ENCODE results near the gene INSYN2A.

INSYN2A gene, protein sequence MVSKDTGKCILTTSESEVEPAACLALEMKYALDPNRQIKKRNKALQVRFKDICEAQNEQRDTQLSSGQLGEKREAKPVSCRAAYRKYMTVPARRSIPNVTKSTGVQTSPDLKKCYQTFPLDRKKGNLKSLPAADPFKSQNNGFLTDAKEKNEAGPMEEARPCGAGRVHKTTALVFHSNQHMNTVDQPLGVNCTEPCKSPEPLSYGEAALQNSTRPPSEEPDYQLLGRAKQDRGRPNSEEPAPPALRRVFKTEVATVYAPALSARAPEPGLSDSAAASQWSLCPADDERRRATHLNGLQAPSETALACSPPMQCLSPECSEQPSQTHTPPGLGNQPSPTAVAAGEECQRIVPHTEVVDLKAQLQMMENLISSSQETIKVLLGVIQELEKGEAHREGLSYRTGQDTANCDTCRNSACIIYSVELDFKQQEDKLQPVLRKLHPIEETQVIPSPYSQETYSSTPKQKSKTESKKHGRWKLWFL

DNA sequence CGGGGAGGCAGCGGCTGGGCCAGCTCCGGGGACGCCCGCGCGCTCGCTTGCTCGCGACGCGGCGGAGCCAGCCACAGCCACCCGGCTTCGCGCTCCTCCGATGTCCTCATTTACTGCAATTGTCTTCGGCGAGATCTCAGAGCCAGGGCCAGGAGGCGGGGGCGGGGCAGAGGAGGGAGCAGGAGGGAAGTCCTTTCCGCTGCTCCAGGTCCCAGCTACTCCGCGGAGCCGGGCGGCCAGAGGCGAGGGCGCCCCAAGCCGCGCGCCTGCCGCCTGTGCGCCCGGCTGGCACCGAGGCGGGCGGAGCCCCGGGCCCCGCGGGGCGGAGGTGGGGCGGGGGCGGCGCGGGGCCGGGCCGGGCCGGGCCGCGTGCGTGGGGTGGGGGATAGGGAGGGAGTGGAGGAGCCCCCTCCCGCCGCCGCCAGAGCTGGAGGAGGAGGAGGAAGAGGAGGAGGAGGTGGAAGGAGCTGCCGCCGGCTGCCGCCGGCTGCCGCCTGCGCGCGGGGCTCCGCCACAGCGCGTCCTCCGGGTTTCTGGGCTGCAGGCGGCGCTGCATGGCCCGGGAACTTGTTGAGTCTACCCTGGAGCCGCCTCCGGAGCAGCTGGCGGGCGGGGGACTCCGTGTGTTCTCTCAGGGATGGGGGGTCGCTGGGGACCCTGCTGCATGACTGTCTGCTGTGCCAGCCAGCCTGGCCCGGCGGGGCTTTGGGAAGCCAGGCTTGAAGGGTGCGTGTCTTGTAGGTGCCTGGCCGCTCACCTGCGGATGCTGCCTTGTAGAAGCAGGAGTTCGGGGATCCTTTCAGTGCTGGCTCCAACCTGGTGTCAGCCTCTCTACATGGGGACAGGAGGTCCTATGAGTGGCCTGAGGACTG is at the start of gene INSYN2A:
INSYN2A (minus strand) TSS at position 310 of the 872 bp plus-strand sequence. CDS start 20,196 bp downstream, outside the sequence.
- H3K4me3 ChIP-seq (ENCODE audit: low read depth, low read length) = peak within 1 kb of the TSS; percentile 54

DNA sequence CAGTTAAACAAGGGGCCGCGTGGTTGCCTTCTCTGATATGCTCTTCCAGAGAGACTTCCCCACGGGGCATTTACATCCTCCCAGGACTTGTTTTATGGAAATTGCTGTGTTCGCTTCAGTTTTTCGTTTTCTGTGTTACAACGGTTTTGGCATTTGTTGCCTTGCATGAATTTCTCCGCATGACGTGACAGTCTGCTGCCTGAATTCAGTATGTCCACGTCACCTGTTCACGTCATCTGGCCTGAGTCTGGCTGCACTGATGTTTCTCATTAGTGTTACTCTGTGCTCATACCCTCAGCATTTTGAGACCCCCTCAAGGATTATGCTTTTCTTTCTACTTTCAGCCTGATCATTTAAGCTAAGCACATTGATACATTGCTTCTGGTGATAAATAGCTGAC is 49.1 kb upstream of the INSYN2A start:
- ChIA-PET POLR2A (no interaction called here), CTCF (interaction anchor here (1.1 kb wide), 1 partner anchor 28 kb away, joined by 3 read pairs; no protein-coding TSS in a partner anchor)
- H3K4me3 ChIP-seq (ENCODE audit: low read depth, low read length) = no peak overlapping the region
- TF ChIP-seq, protein P1, sequence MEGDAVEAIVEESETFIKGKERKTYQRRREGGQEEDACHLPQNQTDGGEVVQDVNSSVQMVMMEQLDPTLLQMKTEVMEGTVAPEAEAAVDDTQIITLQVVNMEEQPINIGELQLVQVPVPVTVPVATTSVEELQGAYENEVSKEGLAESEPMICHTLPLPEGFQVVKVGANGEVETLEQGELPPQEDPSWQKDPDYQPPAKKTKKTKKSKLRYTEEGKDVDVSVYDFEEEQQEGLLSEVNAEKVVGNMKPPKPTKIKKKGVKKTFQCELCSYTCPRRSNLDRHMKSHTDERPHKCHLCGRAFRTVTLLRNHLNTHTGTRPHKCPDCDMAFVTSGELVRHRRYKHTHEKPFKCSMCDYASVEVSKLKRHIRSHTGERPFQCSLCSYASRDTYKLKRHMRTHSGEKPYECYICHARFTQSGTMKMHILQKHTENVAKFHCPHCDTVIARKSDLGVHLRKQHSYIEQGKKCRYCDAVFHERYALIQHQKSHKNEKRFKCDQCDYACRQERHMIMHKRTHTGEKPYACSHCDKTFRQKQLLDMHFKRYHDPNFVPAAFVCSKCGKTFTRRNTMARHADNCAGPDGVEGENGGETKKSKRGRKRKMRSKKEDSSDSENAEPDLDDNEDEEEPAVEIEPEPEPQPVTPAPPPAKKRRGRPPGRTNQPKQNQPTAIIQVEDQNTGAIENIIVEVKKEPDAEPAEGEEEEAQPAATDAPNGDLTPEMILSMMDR (IDR thresholded peaks at IDR 0.05; ENCODE audit: insufficient read depth, low read length, missing control alignments) = no peak
- no peak for DNase-seq (ENCODE audit: low read depth, low spot score)

More for the DNA sequence above, at the start of gene INSYN2A:
- ChIA-PET CTCF (interaction anchor here (0.8 to 2.2 kb wide), 4 partner anchors 10 to 158 kb away, joined by 3 to 6 read pairs (median 4); no protein-coding TSS in a partner anchor), POLR2A (no interaction called here)
- no peak for DNase-seq (ENCODE audit: low read depth, low spot score)
- TF ChIP-seq, protein P1 (IDR thresholded peaks at IDR 0.05; ENCODE audit: insufficient read depth, low read length, missing control alignments) = peak; percentile 45

DNA sequence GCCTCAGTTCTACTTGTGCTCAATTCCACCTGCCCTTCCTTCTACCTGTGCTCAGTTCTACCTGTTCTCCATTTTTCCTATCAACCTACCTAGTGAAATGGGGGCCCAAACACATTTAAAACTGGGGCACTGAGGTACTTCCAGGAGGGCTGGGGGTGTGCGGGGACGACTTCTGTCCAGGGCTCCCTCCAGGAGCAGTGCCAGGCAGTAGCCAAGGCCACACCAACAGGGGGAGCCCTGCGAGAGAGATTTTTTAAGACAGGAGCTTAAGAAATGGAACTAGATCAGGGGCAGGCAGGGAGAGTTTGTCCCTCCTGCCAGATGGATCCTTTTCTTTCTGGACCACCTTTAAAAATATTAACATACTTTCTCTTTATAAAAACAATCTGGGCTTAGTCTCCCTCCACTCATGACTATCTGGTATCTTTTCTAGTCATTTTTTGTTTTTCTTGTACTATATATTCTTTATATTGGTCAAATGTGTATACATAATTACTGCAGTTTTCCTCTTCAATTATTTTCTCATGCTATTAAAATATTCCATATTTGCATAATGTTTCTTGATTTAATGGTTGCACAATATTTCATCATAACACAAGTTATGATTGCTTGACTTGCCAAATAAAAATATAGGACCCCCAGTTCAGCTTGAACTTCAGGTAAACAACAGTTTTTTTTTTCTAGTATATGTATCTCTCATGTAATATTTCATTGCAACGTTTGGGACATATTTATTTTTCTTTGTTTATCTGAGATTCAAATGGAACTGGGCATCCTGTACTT is 47.3 kb upstream of the INSYN2A start:
- TF ChIP-seq, protein P1 (IDR thresholded peaks at IDR 0.05; ENCODE audit: insufficient read depth, low read length, missing control alignments) = peak; percentile 70
- ChIA-PET POLR2A (no interaction called here), CTCF (interaction anchor here (0.6 to 1.6 kb wide), 8 partner anchors 9 to 37 kb away, joined by 3 to 10 read pairs (median 4); no protein-coding TSS in a partner anchor)
- H3K4me3 ChIP-seq (ENCODE audit: low read depth, low read length) = no peak overlapping the region
- no peak for DNase-seq (ENCODE audit: low read depth, low spot score)

DNA sequence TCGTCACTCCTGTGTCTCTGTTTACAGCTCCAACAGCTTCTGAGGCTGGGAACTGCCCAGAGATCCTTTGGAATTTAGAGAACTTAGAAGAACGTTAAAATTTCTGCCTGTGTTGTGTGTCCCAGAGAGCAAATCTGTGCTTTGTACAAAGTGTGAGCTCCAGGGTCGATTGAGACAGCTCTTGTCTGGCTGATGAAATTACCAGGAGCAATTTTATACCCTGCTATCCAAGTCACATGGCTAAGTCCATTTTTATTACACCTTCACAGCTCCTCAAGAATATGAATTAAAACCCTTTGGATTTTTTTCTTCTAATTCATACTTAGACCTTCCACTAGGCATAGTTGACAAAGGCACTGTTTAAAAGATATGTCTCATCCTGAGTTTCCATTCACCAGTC is 46.5 kb upstream of the INSYN2A start:
- POLR2A ChIA-PET = no interaction called here
- TF ChIP-seq, protein P1 (IDR thresholded peaks at IDR 0.05; ENCODE audit: insufficient read depth, low read length, missing control alignments) = no peak
- H3K4me3 ChIP-seq (ENCODE audit: low read depth, low read length) = no peak overlapping the region
- CTCF ChIA-PET = interaction anchor here (0.7 to 1.6 kb wide), 5 partner anchors 10 to 30 kb away, joined by 4 to 8 read pairs (median 4); no protein-coding TSS in a partner anchor
- DNase-seq (ENCODE audit: low read depth, low spot score) = no peak

DNA sequence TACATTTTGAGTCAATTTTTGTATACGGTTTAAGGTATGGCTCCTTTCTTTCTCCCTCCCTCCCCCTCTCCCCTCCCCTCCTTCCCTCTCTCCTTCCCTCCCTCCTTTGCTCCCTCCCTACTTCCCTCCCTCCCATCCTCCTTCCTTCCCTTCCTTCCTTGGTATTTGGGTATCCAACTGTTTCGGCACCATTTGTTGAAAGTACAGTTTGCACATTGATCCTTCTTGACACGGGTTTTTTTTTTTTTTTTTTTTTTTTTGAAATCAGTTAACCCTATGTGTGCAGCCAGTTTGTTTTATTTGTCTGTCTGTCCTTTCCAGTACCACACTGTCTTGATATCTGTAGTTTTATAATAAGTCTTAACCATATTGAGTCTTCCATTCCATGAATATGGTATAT is 39.9 kb upstream of the INSYN2A start:
- H3K4me3 ChIP-seq (ENCODE audit: low read depth, low read length) = no peak overlapping the region
- ChIA-PET CTCF (no interaction called here), POLR2A (no interaction called here)
- no peak for DNase-seq (ENCODE audit: low read depth, low spot score)
- TF ChIP-seq, protein P1 (IDR thresholded peaks at IDR 0.05; ENCODE audit: insufficient read depth, low read length, missing control alignments) = no peak
